ENCODE results near the gene MYADM.

The MYADM gene

GRCh38 chr19:53868892-53869804 is 1.5 kb downstream of the MYADM start:
- peak; percentile 34 to 85 (median 66) for DNase-seq

- peak in 1 of 4 experiments; percentile 34 for DNase-seq
Measured at GRCh38 chr19:53869805-53870484, 2.3 kb downstream of the MYADM start.

GRCh38 chr19:53870485-53870844 is 2.8 kb downstream of the MYADM start:
- DNase-seq: no peak

GRCh38 chr19:53871454-53871853 is 3.8 kb downstream of the MYADM start:
- no peak for DNase-seq

- no peak for DNase-seq
Measured at GRCh38 chr19:53872762-53873161, 5.1 kb downstream of the MYADM start.

GRCh38 chr19:53873773-53874605 is 6.3 kb downstream of the MYADM start:
- no peak for DNase-seq

GRCh38 chr19:53874606-53874990 is 6.9 kb downstream of the MYADM start:
- peak in 1 of 4 experiments; percentile 26 for DNase-seq

GRCh38 chr19:53875602-53876325 is 8.1 kb downstream of the MYADM start:
- no peak for DNase-seq

GRCh38 chr19:53876651-53877224 is 9.1 kb downstream of the MYADM start:
- no peak for DNase-seq

GRCh38 chr19:53877361-53877766 is 9.7 kb downstream of the MYADM start:
- DNase-seq: peak in 1 of 4 experiments; percentile 24

GRCh38 chr19:53878776-53879139 is 11.1 kb downstream of the MYADM start:
- no peak for DNase-seq

GRCh38 chr19:53879140-53880081 is 11.7 kb downstream of the MYADM start:
- DNase-seq: peak; percentile 27 to 82 (median 56)

- no peak for DNase-seq
Measured at GRCh38 chr19:53880711-53881481, 13.2 kb downstream of the MYADM start.

- peak in 2 of 4 experiments; percentile 27 to 61 for DNase-seq
Measured at GRCh38 chr19:53881482-53882390, 14.1 kb downstream of the MYADM start, which contains the start of gene PRKCG. Gene PRKCG (plus strand): TSS chr19:53882197. CDS start chr19:53882495, 298 bp downstream.

GRCh38 chr19:53882391-53883050 is 14.8 kb downstream of the MYADM start:
- DNase-seq: no peak

- peak in 1 of 4 experiments; percentile 24 for DNase-seq
Measured at GRCh38 chr19:53883231-53883661, 15.6 kb downstream of the MYADM start.

GRCh38 chr19:53883741-53884140 is 16.1 kb downstream of the MYADM start:
- no peak for DNase-seq

GRCh38 chr19:53884256-53884655 is 16.6 kb downstream of the MYADM start:
- no peak for DNase-seq

Data from activated naive CD4-positive, alpha-beta T cell (primary cell).